HEK293 (cell line): ENCODE results near the gene HBZ.
A peak's percentile ranks its signal among the peaks of the same experiment; 100 is the strongest.
"Not testable (repeated sequence)": the region's sequence is repeated elsewhere in the genome, so short reads cannot be mapped to it uniquely, and the experiment has no call there.

Source experiments
- CTCF ChIA-PET: fragments of 350-600 bp; formaldehyde crosslinking; extraction: SDS; loops from one replicate; lab custom pipeline; 2021; ENCODE audit warnings: antibody characterized with exemption; lab: Yijun Ruan, JAX
- POLR2A ChIA-PET: fragments of 300-600 bp; formaldehyde crosslinking; extraction: SDS; loops from one replicate; lab custom pipeline; 2020; ENCODE audit warnings: antibody characterized with exemption, inconsistent platforms; lab: Yijun Ruan, JAX
- H3K27ac ChIP-seq: fragments of 200-500 bp; sonication (Bioruptor generic); 2 replicates; pipeline ENCODE4 v1.5.1; 2014; ENCODE audit warnings: low read depth, low read length, control low read depth, inconsistent platforms; ENCODE audit errors: extremely low read depth
- H3K36me3 ChIP-seq, 2 experiments: fragments of 200-500 bp in 1 of 2; sonication (Bioruptor generic) in 1 of 2; 1 replicate in 1 of 2; 2 replicates in 1 of 2; pipeline ENCODE4 v1.5.1; 2014 to 2017; ENCODE audit warnings: inconsistent platforms in 2 of 2, low read length in 2 of 2; ENCODE audit not compliant: control insufficient read depth in 2 of 2, insufficient read depth in 1 of 2
- H3K4me1 ChIP-seq: fragments of 200-500 bp; sonication (Bioruptor generic); 2 replicates; pipeline ENCODE4 v1.5.1; 2014; ENCODE audit warnings: mild to moderate bottlenecking, low read length, inconsistent platforms; ENCODE audit not compliant: control insufficient read depth, insufficient read depth
- H3K4me3 ChIP-seq: 2 replicates; pipeline ENCODE4 v1.5.1; 2011; ENCODE audit warnings: low read depth, mild to moderate bottlenecking, control low read depth, low read length, moderate library complexity
- H3K9me3 ChIP-seq: fragments of 200-500 bp; sonication (Bioruptor generic); 2 replicates; pipeline ENCODE4 v1.5.1; 2014; ENCODE audit warnings: low read depth, low read length, inconsistent platforms; ENCODE audit not compliant: control insufficient read depth, insufficient read depth
- ATF2 ChIP-seq: fragments of 450-650 bp; formaldehyde crosslinking; IDR thresholded peaks from 2 replicates; pipeline ENCODE4 v1.5.1; 2016; ENCODE audit warnings: missing biosample characterization, missing genetic modification characterization, low read depth
- GLIS1 ChIP-seq: fragments of 450-650 bp; formaldehyde crosslinking; IDR thresholded peaks from 2 replicates; pipeline ENCODE4 v1.5.1; 2016; ENCODE audit warnings: missing biosample characterization, missing genetic modification characterization
- OSR2 ChIP-seq: fragments of 450-650 bp; formaldehyde crosslinking; IDR thresholded peaks from 2 replicates; pipeline ENCODE4 v1.5.1; 2016; ENCODE audit warnings: missing biosample characterization, missing genetic modification characterization
- PRDM2 ChIP-seq: fragments of 450-650 bp; formaldehyde crosslinking; IDR thresholded peaks from 2 replicates; pipeline ENCODE4 v1.5.1; 2016; ENCODE audit warnings: missing biosample characterization, missing genetic modification characterization, borderline replicate concordance
- REST ChIP-seq: fragments of 450-650 bp; formaldehyde crosslinking; IDR thresholded peaks from 2 replicates; pipeline ENCODE4 v1.5.1; 2016; ENCODE audit warnings: missing biosample characterization, missing genetic modification characterization
- ZNF23 ChIP-seq: fragments of 450-650 bp; formaldehyde crosslinking; IDR thresholded peaks from 2 replicates; pipeline ENCODE4 v1.5.1; 2016; ENCODE audit warnings: missing biosample characterization, missing genetic modification characterization, borderline replicate concordance
- ZNF311 ChIP-seq: fragments of 450-650 bp; formaldehyde crosslinking; IDR thresholded peaks from 2 replicates; pipeline ENCODE4 v1.5.1; 2017; ENCODE audit warnings: missing biosample characterization, missing genetic modification characterization, borderline replicate concordance
- ZNF629 ChIP-seq: fragments of 450-650 bp; formaldehyde crosslinking; IDR thresholded peaks from 2 replicates; pipeline ENCODE4 v1.5.1; 2017; ENCODE audit warnings: missing biosample characterization, missing genetic modification characterization
- ZSCAN5A ChIP-seq: fragments of 450-650 bp; formaldehyde crosslinking; IDR thresholded peaks from 2 replicates; pipeline ENCODE4 v1.5.1; 2016; ENCODE audit warnings: missing biosample characterization, missing genetic modification characterization
- TF ChIP-seq, protein P1 (sequence below): fragments of 450-650 bp; formaldehyde crosslinking; IDR thresholded peaks from 2 replicates; pipeline ENCODE4 v1.5.1; 2016; ENCODE audit warnings: missing biosample characterization, missing genetic modification characterization

Gene HBZ

GRCh38 chr16:169014-169413 is 16.6 kb downstream of the HBZ start:
- no peak for TF ChIP-seq ATF2
- TF ChIP-seq ZNF311 (tag by site-specific recombination), result no peak
- no peak for TF ChIP-seq ZNF23
- TF ChIP-seq ZNF629 (tag by site-specific recombination), result no peak
- peak; percentile 43 for TF ChIP-seq GLIS1
- TF ChIP-seq ZSCAN5A (tag by site-specific recombination), result no peak
- TF ChIP-seq, protein P1, sequence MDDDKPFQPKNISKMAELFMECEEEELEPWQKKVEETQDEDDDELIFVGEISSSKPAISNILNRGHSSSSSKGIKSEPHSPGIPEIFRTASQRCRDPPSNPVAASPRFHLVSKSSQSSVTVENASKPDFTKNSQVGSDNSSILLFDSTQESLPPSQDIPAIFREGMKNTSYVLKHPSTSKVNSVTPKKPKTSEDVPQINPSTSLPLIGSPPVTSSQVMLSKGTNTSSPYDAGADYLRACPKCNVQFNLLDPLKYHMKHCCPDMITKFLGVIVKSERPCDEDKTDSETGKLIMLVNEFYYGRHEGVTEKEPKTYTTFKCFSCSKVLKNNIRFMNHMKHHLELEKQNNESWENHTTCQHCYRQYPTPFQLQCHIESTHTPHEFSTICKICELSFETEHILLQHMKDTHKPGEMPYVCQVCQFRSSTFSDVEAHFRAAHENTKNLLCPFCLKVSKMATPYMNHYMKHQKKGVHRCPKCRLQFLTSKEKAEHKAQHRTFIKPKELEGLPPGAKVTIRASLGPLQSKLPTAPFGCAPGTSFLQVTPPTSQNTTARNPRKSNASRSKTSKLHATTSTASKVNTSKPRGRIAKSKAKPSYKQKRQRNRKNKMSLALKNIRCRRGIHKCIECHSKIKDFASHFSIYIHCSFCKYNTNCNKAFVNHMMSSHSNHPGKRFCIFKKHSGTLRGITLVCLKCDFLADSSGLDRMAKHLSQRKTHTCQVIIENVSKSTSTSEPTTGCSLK (tag by site-specific recombination), result no peak
- TF ChIP-seq PRDM2, result no peak
- Histone ChIP-seq H3K36me3 (no peaks in the 10 kb centered on the region), H3K9me3 (no peaks in the 10 kb centered on the region), H3K27ac (no peak overlapping the region), H3K4me3 (no peak overlapping the region), H3K4me1 (no peaks in the 10 kb centered on the region)
- ChIA-PET CTCF (no interaction called here), POLR2A (interaction anchor here (0.6 kb wide), 1 partner anchor 14 kb away, joined by 5 read pairs; no protein-coding TSS in a partner anchor)

GRCh38 chr16:170088-170507 is 17.7 kb downstream of the HBZ start:
- CTCF ChIA-PET, result interaction anchor here (1.5 kb wide), 1 partner anchor 52 kb away, joined by 4 read pairs; no protein-coding TSS in a partner anchor
- not testable (repeated sequence) for H3K27ac ChIP-seq, H3K36me3 ChIP-seq, H3K4me3 ChIP-seq, H3K4me1 ChIP-seq, H3K9me3 ChIP-seq
- peak; percentile 88 for TF ChIP-seq REST (tag by site-specific recombination)
- TF ChIP-seq OSR2 (tag by site-specific recombination), result peak; percentile 48
- peak; percentile 85 for TF ChIP-seq GLIS1
- POLR2A ChIA-PET, result interaction anchor here (1.0 kb wide), 2 partner anchors 9 to 11 kb away, joined by 5 to 6 read pairs; no protein-coding TSS in a partner anchor
